ENCODE results near the gene P3R3URF.

Gene P3R3URF

DNA sequence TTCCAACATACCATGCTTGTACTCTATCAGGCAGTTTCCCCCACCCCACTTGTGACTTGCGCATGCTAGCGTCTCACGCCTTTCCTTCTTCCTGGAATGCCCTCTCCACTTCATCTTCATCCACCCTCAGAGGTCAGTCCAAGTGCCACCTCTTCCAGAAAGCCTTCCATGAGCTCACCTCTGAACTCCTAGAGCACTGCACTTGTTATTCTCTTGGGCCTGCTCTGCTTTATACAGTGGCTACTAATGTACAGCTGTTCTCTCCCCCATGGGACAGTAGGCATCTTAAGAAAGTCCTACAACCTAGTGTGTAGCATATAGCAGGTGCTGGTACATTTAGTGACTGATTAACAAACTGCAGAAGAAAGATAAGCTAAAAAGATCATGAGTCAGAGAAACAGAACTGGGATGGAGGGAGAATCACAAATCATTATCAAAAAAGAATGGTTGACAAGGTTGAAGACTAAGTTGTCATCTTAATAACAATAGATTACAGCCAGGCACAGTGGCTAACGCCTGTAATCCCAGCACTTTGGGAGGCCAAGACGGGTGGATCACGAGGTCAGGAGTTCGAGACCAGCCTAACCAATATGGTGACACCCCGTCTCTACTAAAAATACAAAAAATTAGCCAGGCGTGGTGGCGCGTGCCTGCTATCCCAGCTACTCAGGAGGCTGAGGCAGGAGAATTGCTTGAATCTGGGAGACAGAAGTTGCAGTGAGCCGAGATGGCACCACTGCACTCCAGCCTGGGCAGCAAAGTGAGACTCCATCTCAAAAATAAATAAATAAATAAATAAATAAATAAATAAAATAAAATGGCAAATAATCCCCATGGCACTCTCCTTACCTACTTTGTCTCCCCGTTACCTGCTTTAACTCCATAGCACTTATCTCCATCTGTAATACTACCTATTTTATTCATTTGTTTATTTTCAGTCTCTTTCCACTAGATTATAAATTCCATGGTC is 17.7 kb downstream of the P3R3URF start:
- Histone ChIP-seq H3K27me3 (ENCODE audit: control insufficient read depth, insufficient read depth, low read length) (no peaks in the 10 kb centered on the region), H3K27ac (ENCODE audit: low read length) (no peak overlapping the region), H3K4me3 (ENCODE audit: low read length) (no peak overlapping the region), H3K36me3 (ENCODE audit: control insufficient read depth, insufficient read depth, low read length) (no peaks in the 10 kb centered on the region), H3K9me3 (ENCODE audit: control insufficient read depth, insufficient read depth, low read length) (no peaks in the 10 kb centered on the region), H3K4me1 (ENCODE audit: control insufficient read depth, insufficient read depth, low read length) (no peaks in the 10 kb centered on the region)
- no peak for DNase-seq (ENCODE audit: low read depth, low spot score)
- WGBS (ENCODE audit: insufficient coverage, insufficient read length), result no CpG with 5 or more reads among the region's 13 CpGs

- Histone ChIP-seq H3K27ac (ENCODE audit: low read length) (no peak overlapping the region), H3K36me3 (ENCODE audit: control insufficient read depth, insufficient read depth, low read length) (no peaks in the 10 kb centered on the region), H3K4me1 (ENCODE audit: control insufficient read depth, insufficient read depth, low read length) (no peaks in the 10 kb centered on the region), H3K27me3 (ENCODE audit: control insufficient read depth, insufficient read depth, low read length) (no peaks in the 10 kb centered on the region), H3K4me3 (ENCODE audit: low read length) (no peak overlapping the region), H3K9me3 (ENCODE audit: control insufficient read depth, insufficient read depth, low read length) (no peaks in the 10 kb centered on the region)
- DNase-seq (ENCODE audit: low read depth, low spot score), result no peak
- WGBS (ENCODE audit: insufficient coverage, insufficient read length), result no CpG with 5 or more reads among the region's 1 CpG
Observed at GRCh38 chr1:46157916-46158311, 18.4 kb downstream of the P3R3URF start.

DNA sequence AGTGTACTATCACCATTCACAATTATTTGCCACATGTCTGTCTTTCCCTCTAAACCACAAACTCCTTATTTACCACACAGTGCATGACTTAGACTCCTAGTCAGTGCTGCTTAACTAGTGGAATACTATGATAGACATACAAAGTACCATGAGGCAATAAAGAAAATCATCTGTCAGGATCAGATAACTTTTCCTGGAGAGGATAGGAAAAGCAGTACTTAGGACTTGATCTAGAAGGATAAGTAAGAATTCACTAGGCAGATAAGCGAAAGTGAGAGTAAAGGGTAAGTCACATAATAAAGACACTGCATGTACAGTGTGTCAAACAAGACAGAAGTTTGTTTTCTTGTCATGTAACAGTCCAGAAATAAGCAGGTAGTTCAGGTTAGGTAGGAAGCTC is 22.6 kb downstream of the P3R3URF start:
- H3K4me3 ChIP-seq (ENCODE audit: low read length), result no peak overlapping the region
- no peaks in the 10 kb centered on the region for H3K36me3 ChIP-seq (ENCODE audit: control insufficient read depth, insufficient read depth, low read length)
- no peaks in the 10 kb centered on the region for H3K9me3 ChIP-seq (ENCODE audit: control insufficient read depth, insufficient read depth, low read length)
- H3K4me1 ChIP-seq (ENCODE audit: control insufficient read depth, insufficient read depth, low read length), result no peaks in the 10 kb centered on the region
- H3K27ac ChIP-seq (ENCODE audit: low read length), result no peak overlapping the region
- no peaks in the 10 kb centered on the region for H3K27me3 ChIP-seq (ENCODE audit: control insufficient read depth, insufficient read depth, low read length)
- no peak for DNase-seq (ENCODE audit: low read depth, low spot score)
- no CpG with 5 or more reads among the region's 1 CpG for WGBS (ENCODE audit: insufficient coverage, insufficient read length)

DNA sequence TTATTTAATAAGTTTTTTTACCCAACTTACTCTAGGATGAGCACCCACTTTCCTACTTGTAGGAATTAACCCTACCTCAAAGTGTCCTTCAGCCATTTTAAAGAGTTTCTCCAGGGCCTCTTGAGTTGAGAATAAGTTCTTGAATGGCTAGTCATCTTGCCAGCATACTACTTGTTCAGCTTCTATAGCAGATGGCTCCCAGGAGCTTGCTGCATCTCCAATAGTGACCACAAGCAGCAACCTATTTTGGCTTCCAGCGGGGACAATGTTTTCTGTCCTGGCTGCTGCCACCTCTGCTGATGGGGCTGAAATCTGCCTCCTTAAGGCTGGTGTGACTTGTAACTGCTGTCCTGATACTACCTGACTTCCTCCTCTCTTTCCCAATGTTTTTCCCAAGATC is 23.1 kb downstream of the P3R3URF start:
- no peak overlapping the region for H3K27ac ChIP-seq (ENCODE audit: low read length)
- H3K9me3 ChIP-seq (ENCODE audit: control insufficient read depth, insufficient read depth, low read length), result no peaks in the 10 kb centered on the region
- H3K27me3 ChIP-seq (ENCODE audit: control insufficient read depth, insufficient read depth, low read length), result no peaks in the 10 kb centered on the region
- no CpG with 5 or more reads among the region's 1 CpG for WGBS (ENCODE audit: insufficient coverage, insufficient read length)
- no peaks in the 10 kb centered on the region for H3K36me3 ChIP-seq (ENCODE audit: control insufficient read depth, insufficient read depth, low read length)
- H3K4me3 ChIP-seq (ENCODE audit: low read length), result no peak overlapping the region
- DNase-seq (ENCODE audit: low read depth, low spot score), result no peak
- no peaks in the 10 kb centered on the region for H3K4me1 ChIP-seq (ENCODE audit: control insufficient read depth, insufficient read depth, low read length)

- no peaks in the 10 kb centered on the region for H3K36me3 ChIP-seq (ENCODE audit: control insufficient read depth, insufficient read depth, low read length)
- H3K4me3 ChIP-seq (ENCODE audit: low read length), result no peak overlapping the region
- no peak for DNase-seq (ENCODE audit: low read depth, low spot score)
- H3K9me3 ChIP-seq (ENCODE audit: control insufficient read depth, insufficient read depth, low read length), result no peaks in the 10 kb centered on the region
- H3K4me1 ChIP-seq (ENCODE audit: control insufficient read depth, insufficient read depth, low read length), result no peaks in the 10 kb centered on the region
- no CpG with 5 or more reads among the region's 3 CpGs for WGBS (ENCODE audit: insufficient coverage, insufficient read length)
- no peaks in the 10 kb centered on the region for H3K27me3 ChIP-seq (ENCODE audit: control insufficient read depth, insufficient read depth, low read length)
- H3K27ac ChIP-seq (ENCODE audit: low read length), result no peak overlapping the region
Observed at GRCh38 chr1:46152016-46152415, 24.3 kb downstream of the P3R3URF start.

GRCh38 chr1:46150085-46150484 is 26.2 kb downstream of the P3R3URF start:
- no peak for DNase-seq (ENCODE audit: low read depth, low spot score)
- Histone ChIP-seq H3K4me1 (ENCODE audit: control insufficient read depth, insufficient read depth, low read length) (no peaks in the 10 kb centered on the region), H3K27me3 (ENCODE audit: control insufficient read depth, insufficient read depth, low read length) (no peaks in the 10 kb centered on the region), H3K27ac (ENCODE audit: low read length) (no peak overlapping the region), H3K9me3 (ENCODE audit: control insufficient read depth, insufficient read depth, low read length) (no peaks in the 10 kb centered on the region), H3K36me3 (ENCODE audit: control insufficient read depth, insufficient read depth, low read length) (no peaks in the 10 kb centered on the region), H3K4me3 (ENCODE audit: low read length) (no peak overlapping the region)
- no CpG with 5 or more reads among the region's 2 CpGs for WGBS (ENCODE audit: insufficient coverage, insufficient read length)

- no CpG with 5 or more reads among the region's 2 CpGs for WGBS (ENCODE audit: insufficient coverage, insufficient read length)
- DNase-seq (ENCODE audit: low read depth, low spot score), result no peak
- Histone ChIP-seq H3K36me3 (ENCODE audit: control insufficient read depth, insufficient read depth, low read length) (no peaks in the 10 kb centered on the region), H3K4me1 (ENCODE audit: control insufficient read depth, insufficient read depth, low read length) (no peaks in the 10 kb centered on the region), H3K9me3 (ENCODE audit: control insufficient read depth, insufficient read depth, low read length) (no peaks in the 10 kb centered on the region), H3K27me3 (ENCODE audit: control insufficient read depth, insufficient read depth, low read length) (no peaks in the 10 kb centered on the region), H3K27ac (ENCODE audit: low read length) (no peak overlapping the region), H3K4me3 (ENCODE audit: low read length) (no peak overlapping the region)
Observed at GRCh38 chr1:46148318-46148717, 28.0 kb downstream of the P3R3URF start.

GRCh38 chr1:46137916-46138315 is 38.4 kb downstream of the P3R3URF start:
- Histone ChIP-seq H3K4me1 (ENCODE audit: control insufficient read depth, insufficient read depth, low read length) (peaks cover 2% of the 10 kb centered on the region; the same call in 1 of the 2 replicates), H3K27me3 (ENCODE audit: control insufficient read depth, insufficient read depth, low read length) (no peaks in the 10 kb centered on the region), H3K9me3 (ENCODE audit: control insufficient read depth, insufficient read depth, low read length) (no peaks in the 10 kb centered on the region), H3K27ac (ENCODE audit: low read length) (no peak overlapping the region), H3K4me3 (ENCODE audit: low read length) (no peak overlapping the region), H3K36me3 (ENCODE audit: control insufficient read depth, insufficient read depth, low read length) (no peaks in the 10 kb centered on the region)
- DNase-seq (ENCODE audit: low read depth, low spot score), result no peak
- no CpG with 5 or more reads among the region's 3 CpGs for WGBS (ENCODE audit: insufficient coverage, insufficient read length)

- no peaks in the 10 kb centered on the region for H3K27me3 ChIP-seq (ENCODE audit: control insufficient read depth, insufficient read depth, low read length)
- H3K36me3 ChIP-seq (ENCODE audit: control insufficient read depth, insufficient read depth, low read length), result no peaks in the 10 kb centered on the region
- H3K4me1 ChIP-seq (ENCODE audit: control insufficient read depth, insufficient read depth, low read length), result peaks cover 2% of the 10 kb centered on the region; the same call in 1 of the 2 replicates
- no peaks in the 10 kb centered on the region for H3K9me3 ChIP-seq (ENCODE audit: control insufficient read depth, insufficient read depth, low read length)
- no peak for DNase-seq (ENCODE audit: low read depth, low spot score)
- no peak overlapping the region for H3K27ac ChIP-seq (ENCODE audit: low read length)
- no peak overlapping the region for H3K4me3 ChIP-seq (ENCODE audit: low read length)
Observed at GRCh38 chr1:46136711-46137110, 39.6 kb downstream of the P3R3URF start.

DNA sequence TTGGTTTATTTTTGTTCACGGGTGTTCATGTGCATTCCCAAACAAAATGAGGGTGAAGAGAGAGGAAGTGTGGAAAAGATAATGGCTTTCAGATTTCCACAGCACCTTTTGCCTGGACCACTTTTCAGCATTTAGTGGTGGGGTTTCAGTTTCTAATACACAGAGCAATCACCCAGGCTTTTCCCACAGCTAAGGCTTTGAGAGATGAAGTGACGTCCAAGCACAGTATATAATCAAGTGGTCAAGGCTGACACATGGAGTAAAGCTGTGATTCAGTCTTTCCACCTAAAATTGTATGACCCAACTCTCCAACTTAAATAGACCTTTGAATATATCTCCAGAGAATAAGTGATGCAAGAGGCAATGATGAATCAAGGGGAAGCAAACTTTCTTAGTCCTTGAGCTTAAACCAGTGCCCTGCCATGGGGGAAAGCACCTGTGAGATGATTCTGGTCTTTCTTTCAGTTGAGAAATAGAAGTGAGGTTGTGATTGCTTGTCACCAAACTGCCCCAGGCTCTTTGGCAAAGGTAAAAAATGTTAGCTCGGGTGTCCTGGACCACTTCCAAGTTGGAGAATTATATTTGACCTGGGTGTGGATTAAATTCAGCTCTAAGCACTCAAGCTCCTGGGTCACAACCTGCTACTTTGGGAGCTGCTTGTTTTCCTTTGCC is 41.5 kb downstream of the P3R3URF start:
- Histone ChIP-seq H3K4me1 (ENCODE audit: control insufficient read depth, insufficient read depth, low read length) (peaks cover 2% of the 10 kb centered on the region; the same call in 1 of the 2 replicates), H3K4me3 (ENCODE audit: low read length) (no peak overlapping the region), H3K36me3 (ENCODE audit: control insufficient read depth, insufficient read depth, low read length) (no peaks in the 10 kb centered on the region), H3K27ac (ENCODE audit: low read length) (no peak overlapping the region), H3K27me3 (ENCODE audit: control insufficient read depth, insufficient read depth, low read length) (no peaks in the 10 kb centered on the region), H3K9me3 (ENCODE audit: control insufficient read depth, insufficient read depth, low read length) (no peaks in the 10 kb centered on the region)
- no peak for DNase-seq (ENCODE audit: low read depth, low spot score)
- WGBS (ENCODE audit: insufficient coverage, insufficient read length), result no CpG with 5 or more reads among the region's 3 CpGs

Data from iPS DF 6.9 (cell line).